Breast epithelium (tissue), 3 donors: ENCODE results near the gene CCDC187.

Source experiments
- POLR2A ChIP-seq: fragments of 450-650 bp; IDR thresholded peaks from one replicate; pipeline ENCODE4 v1.6.1; 2016; ENCODE audit warnings: antibody characterized with exemption, mild to moderate bottlenecking, moderate library complexity
- POLR2AphosphoS5 ChIP-seq, 3 donors: sonication (generic); formaldehyde crosslinking; IDR thresholded peaks; one replicate each; pipeline ENCODE4 v1.6.1; 2017; ENCODE audit warnings: antibody characterized with exemption in 3 of 3
- TF ChIP-seq, protein P1 (sequence below), 3 donors: fragments of 450-650 bp; IDR thresholded peaks; one replicate each; pipeline ENCODE4 v1.5.1; 2016 to 2017; ENCODE audit warnings: antibody characterized with exemption in 3 of 3, mild to moderate bottlenecking in 3 of 3, moderate library complexity in 3 of 3

DNA sequence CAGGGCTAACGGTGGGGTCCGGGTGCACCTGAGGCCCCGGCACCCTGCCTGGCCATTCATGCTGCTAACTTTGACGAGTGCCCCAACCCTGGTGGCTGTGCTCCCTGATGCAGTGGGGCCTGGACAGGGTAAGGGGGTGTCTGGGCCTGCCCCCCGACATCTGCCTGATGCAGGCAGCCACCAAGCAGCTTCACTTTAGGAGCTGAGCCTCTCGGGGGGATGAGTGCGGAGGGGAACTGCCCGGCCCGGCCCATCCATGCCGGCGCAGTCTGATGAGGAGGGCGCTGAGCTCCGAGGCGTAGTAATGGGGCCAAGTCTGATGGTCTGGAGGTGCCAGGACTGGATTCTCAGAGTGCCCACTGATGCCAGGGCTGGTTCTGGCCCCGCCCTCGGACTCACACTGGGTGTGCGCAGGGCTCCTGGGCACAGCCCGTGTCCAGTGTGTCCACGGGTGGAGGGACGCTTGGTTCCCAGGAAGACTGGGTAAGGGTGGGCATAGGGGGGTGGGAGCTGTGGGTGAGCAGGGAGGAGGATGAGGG lies 43.1 kb upstream of the CCDC187 start:
- no peak for TF ChIP-seq POLR2A
- TF ChIP-seq, protein P1, sequence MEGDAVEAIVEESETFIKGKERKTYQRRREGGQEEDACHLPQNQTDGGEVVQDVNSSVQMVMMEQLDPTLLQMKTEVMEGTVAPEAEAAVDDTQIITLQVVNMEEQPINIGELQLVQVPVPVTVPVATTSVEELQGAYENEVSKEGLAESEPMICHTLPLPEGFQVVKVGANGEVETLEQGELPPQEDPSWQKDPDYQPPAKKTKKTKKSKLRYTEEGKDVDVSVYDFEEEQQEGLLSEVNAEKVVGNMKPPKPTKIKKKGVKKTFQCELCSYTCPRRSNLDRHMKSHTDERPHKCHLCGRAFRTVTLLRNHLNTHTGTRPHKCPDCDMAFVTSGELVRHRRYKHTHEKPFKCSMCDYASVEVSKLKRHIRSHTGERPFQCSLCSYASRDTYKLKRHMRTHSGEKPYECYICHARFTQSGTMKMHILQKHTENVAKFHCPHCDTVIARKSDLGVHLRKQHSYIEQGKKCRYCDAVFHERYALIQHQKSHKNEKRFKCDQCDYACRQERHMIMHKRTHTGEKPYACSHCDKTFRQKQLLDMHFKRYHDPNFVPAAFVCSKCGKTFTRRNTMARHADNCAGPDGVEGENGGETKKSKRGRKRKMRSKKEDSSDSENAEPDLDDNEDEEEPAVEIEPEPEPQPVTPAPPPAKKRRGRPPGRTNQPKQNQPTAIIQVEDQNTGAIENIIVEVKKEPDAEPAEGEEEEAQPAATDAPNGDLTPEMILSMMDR (IDR thresholded peaks at IDR 0.05) = no peak
- no peak for TF ChIP-seq POLR2AphosphoS5 (IDR thresholded peaks at IDR 0.05)
